ENCODE measurements around the gene MS4A6A.
"Not testable (repeated sequence)": the region's sequence is repeated elsewhere in the genome, so short reads cannot be mapped to it uniquely, and the experiment has no call there.

MS4A6A gene, protein sequence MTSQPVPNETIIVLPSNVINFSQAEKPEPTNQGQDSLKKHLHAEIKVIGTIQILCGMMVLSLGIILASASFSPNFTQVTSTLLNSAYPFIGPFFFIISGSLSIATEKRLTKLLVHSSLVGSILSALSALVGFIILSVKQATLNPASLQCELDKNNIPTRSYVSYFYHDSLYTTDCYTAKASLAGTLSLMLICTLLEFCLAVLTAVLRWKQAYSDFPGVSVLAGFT

DNA sequence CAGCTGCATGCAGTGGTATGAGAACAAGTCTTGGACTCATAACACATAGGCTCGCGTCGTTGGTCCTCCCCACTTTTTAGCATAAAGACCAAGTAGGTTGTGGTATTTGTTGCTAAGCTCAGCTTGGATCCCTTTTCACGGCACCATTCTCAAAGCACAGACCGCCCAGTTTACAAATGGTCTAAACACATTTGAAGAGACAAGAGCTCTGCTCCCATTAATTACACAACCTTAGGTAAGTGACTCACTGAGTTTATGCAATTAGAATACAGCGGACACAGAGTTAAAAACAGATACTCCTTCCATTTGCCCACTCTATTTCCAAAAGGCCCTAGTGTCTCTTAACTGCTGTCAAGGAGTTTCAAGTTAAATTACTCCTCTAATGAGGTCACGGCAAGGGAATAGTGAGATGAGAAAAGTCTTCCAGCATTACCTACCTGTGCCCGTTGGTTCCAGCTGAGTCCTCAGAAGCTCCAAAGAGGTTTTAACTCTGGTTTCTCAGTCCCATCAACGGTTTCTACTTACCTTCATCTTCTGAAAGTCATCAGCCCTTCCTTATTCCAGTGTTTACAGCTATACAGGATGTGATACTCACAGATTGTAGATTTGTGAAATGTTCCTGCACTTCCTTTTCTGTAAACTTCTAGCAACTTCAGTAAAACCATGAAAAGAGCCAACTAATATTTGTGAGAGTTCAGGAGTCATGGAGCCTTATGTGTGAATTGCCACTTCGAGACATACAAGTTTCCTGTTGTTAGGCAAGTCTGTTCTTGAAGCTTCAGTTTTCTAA is at the start of gene MS4A6A:
TSS of gene MS4A6A (minus strand) at position 543 of the 790 bp plus-strand sequence. CDS start 1,356 bp downstream, outside the sequence.
- DNase-seq (ENCODE audit: low read depth), result no peak

DNA sequence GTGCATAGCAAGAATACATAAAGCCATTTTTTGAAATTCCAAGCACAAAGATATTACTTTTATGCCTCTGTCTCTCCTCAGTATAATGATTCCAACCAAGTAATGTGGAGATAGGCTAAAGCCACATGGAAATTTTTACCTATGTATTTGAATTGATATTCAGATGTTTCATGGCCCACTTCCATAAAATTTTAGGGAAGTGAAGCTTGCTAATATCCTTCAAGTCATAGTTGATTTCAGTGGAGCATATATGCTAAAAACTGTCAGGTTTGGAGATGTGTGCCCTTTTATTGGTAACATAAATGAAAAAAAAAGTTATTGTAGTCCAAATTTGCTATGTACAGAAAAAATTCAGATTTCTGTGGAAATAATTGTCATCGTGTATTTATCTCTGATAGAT is 47.8 kb upstream of the MS4A6A start:
- DNase-seq (ENCODE audit: low read depth), result no peak

DNA sequence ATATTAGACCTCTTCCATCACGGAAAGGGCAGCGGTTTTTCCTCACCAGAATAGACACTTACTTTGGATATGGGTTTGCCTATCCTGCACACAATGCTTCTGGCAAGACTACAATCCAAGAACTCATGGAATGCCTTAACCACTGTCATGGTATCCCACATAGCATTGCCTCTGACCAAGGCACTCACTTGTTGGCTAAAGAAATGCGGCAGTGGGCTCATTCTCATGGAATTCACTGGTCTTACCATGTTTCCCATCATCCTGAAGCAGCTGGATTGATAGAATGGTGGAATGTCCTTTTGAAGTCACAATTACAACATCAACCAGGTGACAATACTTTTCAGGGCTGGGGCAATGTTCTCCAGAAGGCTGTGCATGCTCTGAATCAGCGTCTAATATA is 39.3 kb upstream of the MS4A6A start:
- DNase-seq (ENCODE audit: low read depth), result no peak

DNA sequence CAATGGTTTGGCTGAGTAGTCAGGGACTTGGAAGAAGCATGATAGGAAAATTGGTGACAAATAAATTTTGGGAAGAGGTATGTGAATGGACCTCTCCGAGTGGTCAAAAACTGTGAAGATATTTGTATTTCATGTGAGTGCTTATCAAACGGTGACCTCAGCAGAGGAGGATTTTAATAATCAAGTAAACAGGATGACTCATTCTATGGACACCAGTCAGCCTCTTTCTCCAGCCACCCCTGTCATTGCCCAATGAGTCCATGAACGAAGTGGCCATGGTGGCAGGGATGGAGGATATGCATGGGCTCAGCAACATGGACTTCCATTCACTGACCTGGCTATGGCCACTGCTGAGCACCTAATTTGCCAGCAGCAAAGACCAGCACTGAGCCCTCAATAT is 38.8 kb upstream of the MS4A6A start:
- DNase-seq (ENCODE audit: low read depth), result no peak

DNA sequence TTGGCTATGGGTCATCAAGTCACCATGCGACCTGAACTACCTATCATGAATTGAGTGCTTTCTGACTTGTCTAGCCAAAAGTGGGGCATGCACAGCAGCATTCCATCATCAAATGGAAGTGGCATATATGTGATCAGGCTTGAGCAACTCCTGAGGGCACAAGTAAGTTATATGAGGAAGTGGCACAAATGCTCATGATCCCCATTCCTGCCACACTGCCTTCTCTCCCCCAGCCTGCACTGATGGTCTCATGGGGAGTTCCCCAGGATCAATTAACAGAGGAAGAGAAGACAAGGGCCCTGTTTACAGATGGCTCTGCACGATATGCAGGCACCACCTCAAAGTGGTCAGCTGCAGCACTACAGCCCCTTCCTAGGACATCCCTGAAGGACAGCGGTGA is 38.3 kb upstream of the MS4A6A start:
- DNase-seq (ENCODE audit: low read depth), result no peak

DNA sequence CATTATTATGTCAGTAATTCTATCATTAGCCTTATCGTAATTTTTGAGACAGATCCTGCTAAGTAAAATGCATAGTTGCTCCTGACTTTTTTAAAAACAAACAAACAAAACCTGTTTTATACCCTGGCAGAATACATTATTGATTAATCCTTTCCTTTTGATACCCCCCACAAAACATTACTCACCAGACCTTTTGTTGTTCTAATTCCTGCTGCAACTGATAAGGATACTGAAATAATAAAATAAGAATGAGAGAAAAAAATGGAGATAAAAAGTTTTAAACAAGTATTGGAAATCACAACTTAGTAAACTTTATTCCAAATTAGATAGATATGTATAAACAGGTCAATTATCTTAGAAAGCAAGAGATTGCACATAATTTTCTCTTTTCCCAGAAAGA is 31.5 kb upstream of the MS4A6A start:
- no peak for DNase-seq (ENCODE audit: low read depth)

DNA sequence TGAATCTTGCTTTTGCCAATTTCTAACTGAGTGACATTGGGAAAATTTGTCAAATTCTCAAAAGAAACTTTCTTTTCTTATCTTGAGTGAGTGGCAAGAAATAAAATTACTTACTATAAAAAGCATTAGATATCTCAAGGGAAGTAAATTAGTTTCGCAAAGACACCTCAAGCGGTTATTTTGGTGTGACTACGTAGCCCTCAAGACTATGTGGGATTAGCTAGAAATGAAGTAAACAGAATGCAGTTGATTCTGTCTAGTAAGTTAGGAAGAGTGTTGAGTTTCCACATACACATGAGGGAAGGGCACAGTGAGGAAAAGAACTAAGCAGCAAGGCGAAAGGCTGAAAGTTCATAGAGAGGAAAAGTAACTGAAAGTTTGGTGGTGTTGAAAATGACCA is 28.3 kb upstream of the MS4A6A start:
- no peak for DNase-seq (ENCODE audit: low read depth)

DNA sequence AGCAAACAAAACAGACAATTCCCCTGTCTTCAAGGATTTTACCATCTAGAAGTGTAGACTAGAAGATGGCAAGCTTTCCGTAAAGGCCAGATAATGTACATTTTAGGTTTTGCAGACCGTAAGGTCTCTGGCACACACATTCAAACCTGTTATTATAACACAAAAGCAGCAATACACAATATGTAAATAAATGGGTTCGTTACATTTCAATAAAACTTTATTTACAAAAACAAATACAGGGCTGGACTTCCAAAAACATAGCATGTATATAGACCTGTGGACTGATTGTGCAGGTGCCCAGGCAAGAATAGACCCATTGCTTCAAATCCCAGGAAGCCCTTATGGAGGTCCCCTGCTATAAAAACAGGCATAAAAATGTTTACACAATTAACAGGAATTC is 27.1 kb upstream of the MS4A6A start:
- DNase-seq (ENCODE audit: low read depth), result no peak

DNA sequence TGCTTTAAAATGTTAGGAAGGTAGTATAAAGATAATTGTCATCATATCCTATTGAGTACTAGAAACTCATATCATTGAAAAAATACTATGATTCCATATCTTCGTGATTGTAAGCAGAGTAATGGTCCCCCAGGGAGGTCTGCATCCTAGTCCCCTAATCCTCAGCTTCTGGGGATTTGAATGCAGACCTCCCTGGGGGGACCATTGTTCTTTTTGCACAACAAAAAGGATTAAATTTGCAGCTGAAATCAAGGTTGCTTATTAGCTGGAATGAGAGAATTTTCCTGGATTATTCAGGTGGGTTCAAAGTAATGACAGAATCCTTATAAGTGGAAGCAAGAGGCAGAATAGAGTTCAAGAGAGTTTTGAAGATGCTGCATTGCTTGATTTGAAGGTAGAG is 26.1 kb upstream of the MS4A6A start:
- DNase-seq (ENCODE audit: low read depth), result no peak

DNA sequence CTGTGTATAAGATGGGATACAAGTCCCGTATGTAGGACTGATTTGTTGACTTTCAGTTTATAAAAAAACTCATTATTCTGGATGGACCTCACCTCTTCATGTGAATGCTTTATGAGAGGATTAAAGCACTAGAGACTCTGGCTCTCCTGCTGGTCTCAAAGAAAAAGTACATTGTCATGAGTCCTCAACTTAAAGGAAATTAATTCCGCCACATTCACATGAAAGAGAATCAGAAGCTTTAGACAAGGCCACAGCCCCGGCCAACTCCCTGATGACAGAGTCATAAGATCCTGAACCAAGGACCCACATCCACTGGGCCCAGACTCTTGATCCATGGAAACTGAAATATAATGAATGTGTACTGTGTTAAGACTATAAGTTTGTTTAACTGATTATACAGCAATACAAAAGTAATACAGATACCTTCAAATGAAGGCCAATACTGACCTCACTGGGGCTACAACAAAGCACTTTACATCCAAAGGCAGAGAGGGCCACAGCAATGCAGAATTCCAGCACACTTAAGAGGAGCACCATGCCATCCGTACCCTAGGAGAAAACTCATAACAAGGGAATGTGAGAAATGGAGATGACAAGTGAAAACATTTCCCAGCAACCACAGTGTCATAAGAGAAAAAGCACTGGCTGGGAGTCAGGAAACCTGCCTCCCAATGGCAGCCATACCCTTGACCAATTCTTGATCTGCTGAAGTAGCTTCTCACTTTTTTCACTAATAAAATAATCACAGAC is 25.4 kb upstream of the MS4A6A start:
- no peak for DNase-seq (ENCODE audit: low read depth)

DNA sequence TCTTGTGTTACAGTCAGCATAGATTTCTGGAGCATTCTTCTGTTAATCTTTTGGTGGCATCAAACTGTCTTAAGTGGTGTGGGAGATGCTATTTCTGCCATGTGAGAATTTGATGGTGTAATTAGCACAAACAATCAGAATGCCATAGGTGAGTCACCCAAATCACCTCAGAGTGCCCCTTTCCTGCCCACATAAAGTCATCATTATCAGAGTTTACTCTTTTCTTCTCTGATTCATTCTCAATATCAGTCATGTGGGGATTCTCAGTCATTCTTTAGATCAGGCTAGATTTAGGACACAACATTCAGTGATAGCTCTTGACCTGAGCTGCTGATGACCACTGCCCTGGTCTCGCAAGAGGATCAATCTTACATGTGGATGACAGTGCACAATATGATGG is 23.7 kb upstream of the MS4A6A start:
- DNase-seq (ENCODE audit: low read depth), result no peak

DNA sequence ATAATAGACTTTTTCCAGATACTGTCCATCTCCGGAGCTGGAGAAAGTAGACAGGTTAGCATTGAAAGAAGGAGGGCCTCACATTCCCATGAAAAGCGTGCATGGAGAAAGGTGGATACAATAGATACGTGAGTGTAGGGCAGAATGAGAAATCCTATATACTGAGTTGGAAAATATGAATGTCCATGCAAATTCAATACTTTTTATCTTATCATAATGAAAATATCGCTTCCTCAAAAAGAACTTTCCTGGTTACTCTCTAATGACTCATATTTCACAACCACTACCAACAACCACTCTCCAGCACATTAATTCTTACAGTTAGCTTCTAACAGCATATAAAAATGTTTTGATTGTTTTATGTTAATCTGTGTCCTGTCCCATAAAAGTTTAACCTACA is 22.0 kb upstream of the MS4A6A start:
- DNase-seq (ENCODE audit: low read depth), result no peak

DNA sequence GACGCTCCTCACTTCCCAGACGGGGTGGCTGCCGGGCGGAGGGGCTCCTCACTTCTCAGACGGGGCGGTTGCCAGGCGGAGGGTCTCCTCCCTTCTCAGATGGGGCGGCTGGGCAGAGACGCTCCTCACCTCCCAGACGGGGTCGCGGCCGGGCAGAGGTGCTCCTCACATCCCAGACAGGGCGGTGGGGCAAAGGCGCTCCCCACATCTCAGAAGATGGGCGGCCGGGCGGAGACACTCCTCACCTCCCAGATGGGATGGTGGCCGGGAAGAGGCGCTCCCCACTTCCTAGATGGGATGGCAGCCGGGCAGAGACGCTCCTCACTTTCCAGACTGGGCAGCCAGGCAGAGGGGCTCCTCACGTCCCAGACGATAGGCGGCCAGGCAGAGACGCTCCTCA is 18.5 kb upstream of the MS4A6A start:
- not testable (repeated sequence) for DNase-seq (ENCODE audit: low read depth)

DNA sequence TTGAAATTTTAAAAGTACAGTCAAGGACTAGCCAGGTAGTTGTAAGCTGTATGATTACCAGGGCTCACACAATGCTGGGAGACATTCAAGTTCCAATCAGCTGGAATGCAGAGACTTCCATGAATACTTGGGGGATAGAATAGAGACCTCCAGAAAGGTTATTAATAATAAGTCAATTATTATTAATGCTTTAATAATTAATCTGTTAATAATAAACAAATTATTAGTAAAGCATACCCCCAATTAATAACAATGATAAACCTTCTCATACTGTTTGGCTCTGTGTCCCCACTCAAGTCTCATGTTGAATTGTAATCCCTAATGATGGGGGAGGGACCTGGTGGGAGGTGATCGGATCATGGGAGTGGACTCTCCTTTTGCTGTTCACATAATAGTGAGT is 14.6 kb upstream of the MS4A6A start:
- no peak for DNase-seq (ENCODE audit: low read depth)

DNA sequence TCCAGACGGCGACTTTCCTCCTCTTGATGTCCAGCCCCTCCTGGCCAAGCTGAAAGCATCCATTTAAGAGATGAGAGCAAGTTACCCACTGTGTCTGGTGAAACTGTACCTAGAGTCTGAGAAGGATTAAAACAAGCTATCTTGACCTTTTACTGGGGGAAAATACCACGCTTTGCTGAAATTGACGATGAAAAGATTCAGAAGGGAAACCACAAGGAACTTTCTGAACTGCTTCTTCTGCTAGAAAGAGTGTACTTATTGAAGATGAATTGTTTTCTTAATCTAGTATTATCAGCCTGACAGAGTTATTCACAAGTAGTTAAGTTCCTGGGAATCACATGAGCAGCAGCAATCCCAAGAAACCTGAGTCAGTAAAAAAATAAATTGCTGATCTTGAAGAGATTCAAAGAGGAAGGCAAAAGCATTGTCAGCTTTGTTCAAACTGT is 13.1 kb upstream of the MS4A6A start:
- no peak for DNase-seq (ENCODE audit: low read depth)

DNA sequence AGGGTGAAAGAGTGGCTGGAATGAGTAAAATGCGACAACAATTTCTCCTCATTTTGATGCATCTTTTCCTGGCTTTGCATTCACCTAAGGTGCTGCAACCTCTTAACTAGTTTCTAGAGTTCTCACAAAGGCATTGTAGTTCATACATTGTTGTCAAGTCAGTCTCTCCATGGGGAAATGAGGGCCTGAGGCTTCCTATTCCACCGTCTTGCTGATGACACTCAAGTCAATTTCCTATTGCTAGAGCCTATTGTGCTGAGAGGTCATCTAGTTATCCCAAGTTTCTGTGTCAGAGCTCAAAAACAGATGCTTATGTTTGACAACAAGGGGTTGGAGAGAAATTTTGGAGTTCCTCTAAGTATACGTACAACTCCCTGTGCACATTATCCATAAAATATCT is 11.6 kb upstream of the MS4A6A start:
- DNase-seq (ENCODE audit: low read depth), result no peak

DNA sequence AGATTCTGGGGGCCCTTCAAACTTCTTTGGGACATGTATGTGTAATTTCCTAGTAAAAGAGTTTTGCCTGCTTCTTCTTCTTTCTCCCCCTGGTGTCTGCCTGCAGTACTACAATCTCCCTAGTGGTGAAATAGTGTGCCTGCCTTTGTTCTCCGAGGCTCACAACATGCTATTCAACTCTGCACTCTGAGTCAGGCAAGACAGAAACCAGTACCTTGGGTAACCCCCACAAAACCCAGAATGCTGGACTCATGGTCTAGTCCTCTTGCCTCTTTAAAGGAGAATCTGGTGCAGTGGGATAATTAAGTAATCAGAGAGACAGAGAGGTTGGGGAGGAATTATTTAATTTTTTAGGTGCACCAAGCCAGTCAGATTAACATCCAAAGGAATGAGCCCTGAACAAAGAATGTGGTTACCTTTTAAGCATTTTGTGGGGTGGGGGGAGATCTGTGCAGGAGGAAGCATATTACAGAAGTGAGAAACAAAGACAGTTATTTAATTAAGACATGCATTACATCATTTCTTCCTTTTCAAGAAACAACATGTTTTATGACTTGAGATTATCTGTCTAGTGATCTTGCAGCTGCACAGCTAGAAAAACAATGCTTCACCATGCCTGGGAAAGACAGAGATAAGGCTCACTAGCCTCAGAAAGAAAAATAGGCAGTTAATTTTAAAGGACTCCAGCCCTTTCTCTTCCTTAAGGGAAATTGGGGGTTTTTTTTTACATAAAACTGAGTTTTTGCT is 11.0 kb upstream of the MS4A6A start:
- no peak for DNase-seq (ENCODE audit: low read depth)

DNA sequence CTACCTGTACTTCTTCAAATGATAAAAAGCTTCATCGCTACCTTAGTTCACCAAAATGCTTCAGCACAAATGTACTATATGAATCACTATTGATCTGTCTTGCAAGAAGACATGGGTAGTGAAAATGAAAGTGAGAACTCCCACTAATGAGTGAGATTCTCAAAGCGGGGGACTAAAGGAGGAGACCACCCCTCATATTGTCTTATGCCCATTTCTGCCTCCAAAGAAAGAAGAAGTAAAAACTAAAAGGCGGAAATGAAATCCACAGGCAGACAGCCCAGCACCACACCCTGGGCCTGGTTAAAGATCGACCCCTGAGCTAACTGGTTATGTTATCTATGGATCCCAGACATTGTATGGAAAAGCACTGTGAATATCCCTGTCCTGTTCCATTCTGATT is 9.7 kb upstream of the MS4A6A start:
- DNase-seq (ENCODE audit: low read depth), result not testable (repeated sequence)

DNA sequence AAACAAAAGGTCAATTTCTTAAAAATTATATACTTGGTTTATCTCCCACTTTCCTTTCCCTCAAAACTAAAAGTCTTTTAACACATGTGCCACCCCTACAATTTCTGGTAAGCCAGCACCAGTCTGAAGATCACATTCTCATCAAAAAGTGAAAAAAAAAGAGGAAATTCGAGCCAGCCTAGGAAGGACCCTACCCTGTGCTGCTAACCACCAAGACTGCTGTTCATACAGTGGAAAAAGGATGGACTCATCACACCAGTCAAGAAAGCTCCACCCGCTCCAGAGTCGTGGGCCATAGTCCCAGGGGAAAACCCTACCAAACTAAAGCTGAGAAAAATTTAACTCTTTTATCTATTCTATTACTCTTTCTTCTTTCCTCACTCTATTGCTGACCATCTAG is 5.6 kb upstream of the MS4A6A start:
- DNase-seq (ENCODE audit: low read depth), result not testable (repeated sequence)

DNA sequence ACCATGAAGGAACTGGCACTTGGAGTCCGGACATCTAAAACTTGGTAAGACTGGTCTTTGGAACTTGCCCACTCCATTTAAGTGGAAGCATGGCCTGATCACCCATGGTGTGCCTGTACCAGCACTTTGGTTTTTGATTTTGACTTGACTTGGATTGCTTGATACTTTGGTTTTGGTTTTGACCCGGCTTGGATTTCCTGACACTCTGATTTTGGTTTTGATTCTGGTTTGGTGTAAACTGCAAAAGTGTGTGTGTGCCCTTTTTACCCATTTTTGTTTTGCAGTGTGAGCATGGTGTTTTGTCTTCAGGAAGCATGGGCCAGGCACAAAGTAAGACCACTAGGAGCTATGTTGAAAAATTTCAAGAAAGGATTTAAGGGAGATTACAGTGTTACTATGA is 3.2 kb upstream of the MS4A6A start:
- DNase-seq (ENCODE audit: low read depth), result not testable (repeated sequence)

DNA sequence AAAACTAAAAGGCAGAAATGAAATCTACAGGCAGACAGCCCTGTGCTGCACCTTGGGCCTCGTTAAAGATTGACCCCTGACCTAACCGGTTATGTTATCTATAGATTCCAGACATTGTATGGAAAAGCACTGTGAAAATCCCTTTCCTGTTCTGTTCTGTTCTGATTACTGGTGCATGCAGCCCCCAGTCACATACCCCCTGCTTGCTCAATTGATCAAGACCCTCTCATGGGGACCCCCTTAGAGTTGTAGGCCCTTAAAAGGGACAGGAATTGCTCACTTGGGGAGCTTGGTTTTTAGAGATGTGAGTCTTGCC is 2.6 kb upstream of the MS4A6A start:
- DNase-seq (ENCODE audit: low read depth), result not testable (repeated sequence)

DNA sequence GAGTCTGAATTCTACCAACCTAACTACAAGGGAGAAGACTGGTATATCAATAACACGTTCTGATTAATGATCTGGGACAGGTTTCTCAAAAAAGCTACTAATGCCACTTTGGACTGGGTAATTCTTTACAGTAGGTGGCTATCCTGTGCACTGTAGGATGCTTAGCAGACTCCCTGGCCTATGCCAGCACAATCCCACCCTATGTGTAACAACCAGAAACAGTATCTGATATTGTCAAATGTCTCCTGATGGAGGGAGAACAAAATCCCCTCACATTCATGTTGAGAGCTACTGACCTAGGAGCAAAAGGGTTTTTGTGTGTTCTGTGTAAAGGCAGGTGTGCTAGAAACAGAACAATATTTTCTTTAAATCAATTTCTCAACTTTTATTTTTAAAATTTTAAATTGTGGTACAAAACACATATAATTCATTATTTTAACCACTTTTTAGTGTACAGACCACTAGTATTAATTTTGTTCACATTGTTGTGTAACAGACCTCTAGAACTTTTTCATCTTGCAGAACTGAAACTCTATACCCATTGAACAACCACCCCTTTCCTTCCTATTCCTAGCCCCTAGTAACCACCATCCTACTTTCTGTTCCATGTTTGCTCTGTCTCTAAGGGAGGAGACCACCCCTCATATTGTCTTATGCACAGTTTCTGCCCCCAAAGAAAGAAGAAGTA is 2.1 kb upstream of the MS4A6A start:
- no peak for DNase-seq (ENCODE audit: low read depth)
